ENCODE measurements around the gene IGFL2. TPM values are rescaled to one million over a fixed set of nuclear protein-coding genes. Genes with fewer than 3 reads are reported as not detected.

IGFL2 gene
- total and polyA plus RNA-seq, 2 of the 4 experiments (the other 2 are of a cell fraction): not detected

- no peak overlapping the region for H3K23ac ChIP-seq (ENCODE audit: low read depth, low read length)
- no peaks in the 10 kb centered on the region for H3K9me1 ChIP-seq (ENCODE audit: insufficient read depth, low read length)
- no peaks in the 10 kb centered on the region for H3K79me1 ChIP-seq (ENCODE audit: low read depth in 1 of 2, low read length in 2 of 2)
- H3K18ac ChIP-seq (ENCODE audit: low read depth, low read length): no peak overlapping the region
- no peak overlapping the region for H3K14ac ChIP-seq (replicated peaks; ENCODE audit: low read depth, low read length)
- H2BK20ac ChIP-seq (ENCODE audit: low read depth, low read length): no peak overlapping the region
- H3K4ac ChIP-seq (ENCODE audit: low read depth, low read length): no peak overlapping the region
- H2BK120ac ChIP-seq (ENCODE audit: low read depth, low read length): no peak overlapping the region
- H3K4me1 ChIP-seq (ENCODE audit: control insufficient read depth, insufficient read depth, low read length): no peaks in the 10 kb centered on the region
- no peak overlapping the region for H2AK5ac ChIP-seq (ENCODE audit: low read depth, low read length)
- no peak overlapping the region for H3K4me3 ChIP-seq (ENCODE audit: insufficient read depth, low read depth, low read length)
- no peak overlapping the region for H3K27ac ChIP-seq (ENCODE audit: insufficient read depth, low read length)
- no peak overlapping the region for H2BK15ac ChIP-seq (ENCODE audit: low read depth, low read length)
- in situ Hi-C loops (cut with MboI; ENCODE audit: low sequenced_read_pairs): no loop called here
- ChIA-PET POLR2A (ENCODE audit: unreplicated experiment) (no interaction called here), CTCF (no interaction called here)
- H2AFZ ChIP-seq (replicated peaks; ENCODE audit: low read length, poor library complexity): no peak overlapping the region
- no peak overlapping the region for H4K5ac ChIP-seq (ENCODE audit: low read depth, low read length)
- no peak overlapping the region for H3K9ac ChIP-seq (ENCODE audit: low read depth, low read length)
- DNase-seq: no peak
- H2BK5ac ChIP-seq (ENCODE audit: low read depth, low read length, poor library complexity, severe bottlenecking): no peak overlapping the region
- BruUV-seq (replicated peaks): no TSS peak
- no peak overlapping the region for H3K4me2 ChIP-seq (ENCODE audit: low read depth, low read length)
- no peak overlapping the region for H3K56ac ChIP-seq (ENCODE audit: extremely low read depth, insufficient read depth, low read length)
- H3K36me3 ChIP-seq (ENCODE audit: control insufficient read depth, insufficient read depth, low read length): no peaks in the 10 kb centered on the region
- dilution Hi-C loops (cut with HindIII; ENCODE audit: low sequenced_read_pairs, unreplicated experiment): no loop called here
- H3K27me3 ChIP-seq (ENCODE audit: control insufficient read depth, insufficient read depth, low read length): peaks cover 44% of the 10 kb centered on the region
- intact Hi-C loops (cut with micrococcal nuclease): no loop called here
- H2AK9ac ChIP-seq (replicated peaks; ENCODE audit: low read depth, low read length, poor library complexity): no peak overlapping the region
- H3K9me3 ChIP-seq (ENCODE audit: control insufficient read depth, insufficient read depth, low read length): peaks cover 2% of the 10 kb centered on the region; the same call in 1 of the 2 replicates
- H4K91ac ChIP-seq (ENCODE audit: insufficient read depth, low read depth, low read length): no peak overlapping the region
- no peak for ATAC-seq (ENCODE audit: low read depth)
- WGBS, 2 experiments (ENCODE audit: extremely low coverage in 2 of 2, insufficient read length in 1 of 2): no CpG with 5 or more reads among the region's 3 CpGs
- no peaks in the 10 kb centered on the region for H4K20me1 ChIP-seq (ENCODE audit: insufficient read depth, low read length)
- TF ChIP-seq, protein P1, sequence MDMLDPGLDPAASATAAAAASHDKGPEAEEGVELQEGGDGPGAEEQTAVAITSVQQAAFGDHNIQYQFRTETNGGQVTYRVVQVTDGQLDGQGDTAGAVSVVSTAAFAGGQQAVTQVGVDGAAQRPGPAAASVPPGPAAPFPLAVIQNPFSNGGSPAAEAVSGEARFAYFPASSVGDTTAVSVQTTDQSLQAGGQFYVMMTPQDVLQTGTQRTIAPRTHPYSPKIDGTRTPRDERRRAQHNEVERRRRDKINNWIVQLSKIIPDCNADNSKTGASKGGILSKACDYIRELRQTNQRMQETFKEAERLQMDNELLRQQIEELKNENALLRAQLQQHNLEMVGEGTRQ (IDR thresholded peaks at IDR 0.05; ENCODE audit: low read depth, low read length): no peak
- no peak overlapping the region for H4K8ac ChIP-seq (ENCODE audit: low read depth in 2 of 2, low read length in 2 of 2)
Observed at GRCh38 chr19:46162731-46163130, 14.7 kb downstream of the IGFL2 start.

Measured in IMR-90 (cell line).